IMR-90 (cell line): Measurements from ENCODE around the gene SEPTIN2. TPM values are rescaled to one million over a fixed set of nuclear protein-coding genes. Genes with fewer than 3 reads are reported as not detected.

Experiments used
- ATAC-seq: fragments of 200-7000 bp; cut with Tn5 transposase; 2 replicates; pipeline ENCODE4 v1.9.1; 2020; ENCODE audit warnings: low read depth, mild to moderate bottlenecking, moderate library complexity
- BruUV-seq: library from RNA; stranded (reverse); fragments of 400-500 nt; replicated peaks from 2 replicates; lab custom pipeline; 2021; lab: Mats Ljungman, UMichigan
- CTCF ChIA-PET: fragments of 300-600 bp; formaldehyde crosslinking; extraction: SDS; loops from one replicate; lab custom pipeline; 2021; ENCODE audit warnings: antibody characterized with exemption; lab: Yijun Ruan, JAX
- POLR2A ChIA-PET: fragments of 300-600 bp; sonication (Branson Sonifier 250); formaldehyde crosslinking; loops from one replicate; lab custom pipeline; 2022; ENCODE audit warnings: antibody characterized with exemption; ENCODE audit not compliant: unreplicated experiment; lab: Charles Lee
- DNase-seq: peaks from one replicate; pipeline ENCODE4 v3.0.0; 2013
- H2AFZ ChIP-seq: replicated peaks from 2 replicates; pipeline ENCODE3; 2013; ENCODE audit warnings: low read length, mild to moderate bottlenecking; ENCODE audit not compliant: poor library complexity
- H2AK5ac ChIP-seq: 2 replicates; pipeline ENCODE4 v1.6.1; 2013; ENCODE audit warnings: low read depth, low read length, inconsistent platforms
- H2AK9ac ChIP-seq: replicated peaks from 2 replicates; pipeline ENCODE3; 2013; ENCODE audit warnings: mild to moderate bottlenecking, low read depth, low read length, moderate library complexity; ENCODE audit not compliant: poor library complexity
- H2BK120ac ChIP-seq: 2 replicates; pipeline ENCODE4 v1.6.1; 2013; ENCODE audit warnings: low read depth, low read length, inconsistent platforms
- H2BK15ac ChIP-seq: 3 replicates; pipeline ENCODE4 v1.6.1; 2013; ENCODE audit warnings: low read depth, low read length, inconsistent platforms
- H2BK20ac ChIP-seq: 2 replicates; pipeline ENCODE4 v1.6.1; 2013; ENCODE audit warnings: low read depth, mild to moderate bottlenecking, inconsistent platforms, low read length, moderate library complexity
- H2BK5ac ChIP-seq: 2 replicates; pipeline ENCODE4 v1.6.1; 2013; ENCODE audit warnings: mild to moderate bottlenecking, low read depth, low read length, inconsistent platforms; ENCODE audit not compliant: poor library complexity, severe bottlenecking
- H3K14ac ChIP-seq: replicated peaks from 2 replicates; pipeline ENCODE4 v1.6.1; 2013; ENCODE audit warnings: low read depth, low read length, inconsistent platforms
- H3K18ac ChIP-seq: 2 replicates; pipeline ENCODE4 v1.6.1; 2013; ENCODE audit warnings: low read depth, low read length, control low read depth
- H3K23ac ChIP-seq: 2 replicates; pipeline ENCODE4 v1.6.1; 2013; ENCODE audit warnings: low read depth, low read length, inconsistent platforms
- H3K27ac ChIP-seq: 2 replicates; pipeline ENCODE4 v1.5.1; 2013; ENCODE audit warnings: mild to moderate bottlenecking, control low read depth, low read length; ENCODE audit not compliant: insufficient read depth
- H3K27me3 ChIP-seq: 2 replicates; pipeline ENCODE4 v1.6.1; 2013; ENCODE audit warnings: low read length; ENCODE audit not compliant: control insufficient read depth, insufficient read depth
- H3K36me3 ChIP-seq: 2 replicates; pipeline ENCODE4 v1.6.1; 2013; ENCODE audit warnings: low read length, mixed read lengths; ENCODE audit not compliant: control insufficient read depth, insufficient read depth
- H3K4ac ChIP-seq: 2 replicates; pipeline ENCODE4 v1.6.1; 2013; ENCODE audit warnings: low read depth, low read length, inconsistent platforms
- H3K4me1 ChIP-seq: 2 replicates; pipeline ENCODE4 v1.6.1; 2013; ENCODE audit warnings: low read length, mixed read lengths; ENCODE audit not compliant: control insufficient read depth, insufficient read depth
- H3K4me2 ChIP-seq: 2 replicates; pipeline ENCODE4 v1.6.1; 2013; ENCODE audit warnings: low read depth, mild to moderate bottlenecking, control low read depth, low read length, moderate library complexity
- H3K4me3 ChIP-seq: 2 replicates; pipeline ENCODE4 v1.5.1; 2013; ENCODE audit warnings: low read depth, mild to moderate bottlenecking, control low read depth, low read length, moderate library complexity; ENCODE audit not compliant: insufficient read depth
- H3K56ac ChIP-seq: 2 replicates; pipeline ENCODE4 v1.6.1; 2013; ENCODE audit warnings: low read length, inconsistent platforms; ENCODE audit not compliant: insufficient read depth; ENCODE audit errors: extremely low read depth
- H3K79me1 ChIP-seq, 2 experiments: 2 replicates each; pipeline ENCODE4 v1.6.1; 2013; ENCODE audit warnings: low read length in 2 of 2, inconsistent platforms in 1 of 2, low read depth in 1 of 2
- H3K9ac ChIP-seq: 2 replicates; pipeline ENCODE4 v1.6.1; 2013; ENCODE audit warnings: low read depth, low read length, control low read depth
- H3K9me1 ChIP-seq: 2 replicates; pipeline ENCODE4 v1.6.1; 2013; ENCODE audit warnings: low read length, inconsistent platforms; ENCODE audit not compliant: insufficient read depth
- H3K9me3 ChIP-seq: 2 replicates; pipeline ENCODE4 v1.6.1; 2013; ENCODE audit warnings: low read length; ENCODE audit not compliant: control insufficient read depth, insufficient read depth
- H4K20me1 ChIP-seq: 2 replicates; pipeline ENCODE4 v1.6.1; 2013; ENCODE audit warnings: low read length, inconsistent platforms; ENCODE audit not compliant: insufficient read depth
- H4K5ac ChIP-seq: 2 replicates; pipeline ENCODE4 v1.6.1; 2013; ENCODE audit warnings: mild to moderate bottlenecking, low read depth, low read length, control low read depth
- H4K8ac ChIP-seq, 2 experiments: 2 replicates each; pipeline ENCODE4 v1.6.1; 2013; ENCODE audit warnings: low read depth in 2 of 2, low read length in 2 of 2, control low read depth in 1 of 2, inconsistent platforms in 1 of 2
- H4K91ac ChIP-seq: 2 replicates; pipeline ENCODE4 v1.6.1; 2013; ENCODE audit warnings: low read depth, low read length, inconsistent platforms; ENCODE audit not compliant: insufficient read depth
- BHLHE40 ChIP-seq: fragments of 150-350 bp; IDR thresholded peaks from 2 replicates; pipeline ENCODE4 v1.6.1; 2016; ENCODE audit warnings: mild to moderate bottlenecking, low read depth, low read length
- CEBPB ChIP-seq: IDR thresholded peaks from 2 replicates; pipeline ENCODE4 v1.6.1; 2012; ENCODE audit warnings: low read depth, low read length, improper control_type of control experiment
- MAZ ChIP-seq: IDR thresholded peaks from 2 replicates; pipeline ENCODE4 v1.6.1; 2012; ENCODE audit warnings: low read depth, mild to moderate bottlenecking, low read length, improper control_type of control experiment, moderate library complexity, borderline replicate concordance
- MXI1 ChIP-seq: IDR thresholded peaks from 2 replicates; pipeline ENCODE4 v1.6.1; 2012; ENCODE audit warnings: low read depth, mild to moderate bottlenecking, low read length, moderate library complexity, borderline replicate concordance
- NFE2L2 ChIP-seq: fragments of 150-350 bp; IDR thresholded peaks from 2 replicates; pipeline ENCODE4 v1.6.1; 2016; ENCODE audit warnings: low read depth, mild to moderate bottlenecking, low read length
- POLR2A ChIP-seq: IDR thresholded peaks from 2 replicates; pipeline ENCODE4 v1.6.1; 2012; ENCODE audit warnings: mild to moderate bottlenecking, low read depth, low read length
- RAD21 ChIP-seq: IDR thresholded peaks from 2 replicates; pipeline ENCODE4 v1.6.1; 2012; ENCODE audit warnings: low read length, improper control_type of control experiment
- SMC3 ChIP-seq: fragments of 150-350 bp; IDR thresholded peaks from 2 replicates; pipeline ENCODE4 v1.6.1; 2016; ENCODE audit warnings: low read depth, mild to moderate bottlenecking, antibody characterized with exemption, low read length, moderate library complexity
- WGBS, 2 experiments: methylation state at CpG; one replicate each; pipeline versions ENCODE4 v1.1.5 to v1.1.7; 2013; ENCODE audit warnings: missing lambda C conversion rate in 2 of 2; ENCODE audit not compliant: insufficient read length in 1 of 2; ENCODE audit errors: extremely low coverage in 2 of 2; 5-methylcytosine and 5-hydroxymethylcytosine counted together
- dilution Hi-C: fragments of 300-500 bp; cut with HindIII; formaldehyde crosslinking; loops from one replicate; pipeline ENCODE4 v1.14.3; 2018; ENCODE audit warnings: low sequenced_read_pairs; ENCODE audit not compliant: unreplicated experiment
- in situ Hi-C: fragments of 300-500 bp; cut with MboI; formaldehyde crosslinking; loops from 3 replicates; pipeline ENCODE4 v1.14.3; 2019; ENCODE audit warnings: low sequenced_read_pairs, inconsistent platforms, mixed read lengths
- intact Hi-C: fragments of 100-400 bp; cut with micrococcal nuclease; formaldehyde crosslinking; loops from 2 replicates; pipeline ENCODE4 v1.10.0; 2022
- polyA plus RNA-seq, 3 experiments: library from polyadenylated mRNA; depleted of rRNA; stranded (reverse); fragments of >200 nt; gene quantifications; 2 replicates each; pipeline ENCODE4 v1.2.3, GENCODE V29; 2012; ENCODE audit warnings: low replicate concordance in 1 of 3
- total RNA-seq: library from RNA; depleted of rRNA; stranded (reverse); fragments of >200 nt; gene quantifications from 2 replicates; pipeline ENCODE4 v1.2.3, GENCODE V29; 2012

The SEPTIN2 gene
- total and polyA plus RNA-seq, 2 of the 4 experiments (the other 2 are of a cell fraction), result 420 to 504 TPM

DNA sequence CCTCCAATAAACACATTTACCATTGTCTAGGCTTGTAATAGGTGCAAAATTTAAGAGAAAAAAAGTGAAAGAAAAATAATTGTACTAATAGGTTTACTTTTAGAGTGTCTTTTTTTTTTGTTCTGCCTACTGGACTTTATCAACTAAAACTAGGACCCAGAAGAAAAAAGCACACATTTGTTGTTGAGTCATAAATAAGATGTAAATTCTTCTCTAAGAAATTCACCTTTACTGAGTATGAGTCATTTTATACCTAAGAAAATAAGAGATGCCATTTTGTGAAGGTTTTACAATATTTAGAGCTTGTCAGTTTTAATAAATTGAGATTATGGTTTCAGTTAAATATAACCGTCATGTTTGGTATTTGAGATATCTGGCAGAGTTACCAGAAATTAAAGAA, 59.6 kb downstream of the SEPTIN2 start:
- Histone ChIP-seq H3K4ac (no peak overlapping the region), H4K8ac (no peak overlapping the region), H3K14ac (no peak overlapping the region), H3K79me1 (peaks cover 46 to 69% of the 10 kb centered on the region in 2 experiments), H3K27me3 (no peaks in the 10 kb centered on the region), H3K56ac (no peak overlapping the region), H3K4me3 (no peak overlapping the region), H2BK15ac (no peak overlapping the region), H2AK9ac (no peak overlapping the region), H4K5ac (no peak overlapping the region), H3K36me3 (peaks cover 11% of the 10 kb centered on the region), H3K27ac (no peak overlapping the region), H3K18ac (no peak overlapping the region), H4K91ac (no peak overlapping the region), H3K9me3 (no peaks in the 10 kb centered on the region), H2AFZ (no peak overlapping the region), H2AK5ac (no peak overlapping the region), H3K4me1 (peaks cover 15% of the 10 kb centered on the region), H3K4me2 (no peak overlapping the region), H4K20me1 (peaks cover 30% of the 10 kb centered on the region), H3K9ac (no peak overlapping the region), H3K9me1 (peaks cover 24% of the 10 kb centered on the region), H2BK20ac (no peak overlapping the region), H2BK120ac (no peak overlapping the region), H2BK5ac (no peak overlapping the region), H3K23ac (no peak overlapping the region)
- DNase-seq (no peak), ATAC-seq (no peak)
- WGBS, 2 experiments, result no CpG with 5 or more reads among the region's 1 CpG
- BruUV-seq, result no TSS peak
- in situ Hi-C loops, result no loop called here
- CTCF ChIA-PET, result no interaction called here
- intact Hi-C loops, result loop anchor here (5.0 kb wide), 1 partner anchor 37 kb away; no protein-coding TSS in a partner anchor
- dilution Hi-C loops, result no loop called here
- TF ChIP-seq CEBPB (no peak), SMC3 (no peak), BHLHE40 (no peak), RAD21 (no peak), MXI1 (no peak), POLR2A (no peak), MAZ (no peak), NFE2L2 (no peak)
- POLR2A ChIA-PET, result no interaction called here
